Esophagus squamous epithelium (tissue), 4 donors: ENCODE measurements around the gene DNAJC18.

Experiments
- CTCF ChIP-seq, 6 experiments: fragments of 450-650 bp in 4 of 6; fragments of 200-600 bp in 2 of 6; sonication (generic) in 2 of 6; IDR thresholded peaks; one replicate each; pipeline ENCODE4 v1.5.1; 2016 to 2019; ENCODE audit warnings: antibody characterized with exemption in 6 of 6, mild to moderate bottlenecking in 4 of 6, moderate library complexity in 4 of 6
- POLR2A ChIP-seq, 4 donors: fragments of 450-650 bp; IDR thresholded peaks; one replicate each; pipeline ENCODE4 v1.6.1; 2017; ENCODE audit warnings: antibody characterized with exemption in 4 of 4, mild to moderate bottlenecking in 4 of 4, moderate library complexity in 3 of 4

GRCh38 chr5:139457241-139457640 is 17.9 kb upstream of the DNAJC18 start:
- no peak for TF ChIP-seq CTCF (IDR thresholded peaks at IDR 0.05)
- no peak for TF ChIP-seq POLR2A (IDR thresholded peaks at IDR 0.05)
